Thyroid gland (tissue), 4 donors: ENCODE data around the gene MYO18A.

Source experiments
- CTCF ChIP-seq, 6 experiments: fragments of 200-600 bp in 3 of 6; fragments of 450-650 bp in 3 of 6; sonication (generic) in 3 of 6; IDR thresholded peaks; one replicate each; pipeline ENCODE4 v1.5.1; 2016 to 2019; ENCODE audit warnings: antibody characterized with exemption in 6 of 6, mild to moderate bottlenecking in 2 of 6, inconsistent platforms in 1 of 6, moderate library complexity in 1 of 6
- POLR2A ChIP-seq, 2 donors: fragments of 450-650 bp; IDR thresholded peaks; one replicate each; pipeline ENCODE4 v1.6.1; 2017; ENCODE audit warnings: antibody characterized with exemption in 2 of 2, mild to moderate bottlenecking in 2 of 2, moderate library complexity in 1 of 2

DNA sequence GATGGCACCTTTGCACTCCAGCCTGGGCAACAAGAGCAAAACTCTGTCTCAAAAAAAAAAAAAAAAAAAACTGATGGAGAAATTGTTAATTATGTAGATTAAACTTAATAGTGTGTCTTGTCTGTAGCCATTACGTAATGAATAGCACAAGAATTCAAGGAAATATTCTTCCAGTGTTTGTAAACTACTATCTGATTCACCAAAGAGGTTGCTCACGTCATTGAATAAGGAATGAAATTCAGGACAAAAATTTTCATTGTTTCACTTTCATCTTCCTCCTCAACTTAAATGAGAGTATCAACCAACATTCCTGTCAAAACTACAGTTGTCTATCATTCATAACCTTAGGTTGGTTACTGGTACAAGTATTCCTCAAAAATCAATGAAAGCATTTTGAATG lies 30.7 kb upstream of the MYO18A start:
- TF ChIP-seq CTCF (IDR thresholded peaks at IDR 0.05), result no peak
- no peak for TF ChIP-seq POLR2A (IDR thresholded peaks at IDR 0.05)
